HFFc6 (cell line): ENCODE results near the gene DCLK1. TPM values are rescaled to one million over a fixed set of nuclear protein-coding genes. Genes with fewer than 3 reads are reported as not detected.

ENCODE experiments used
- DNase-seq: peaks from one replicate; pipeline ENCODE4 v3.0.0-alpha.2; 2018
- H3K27ac Mint-ChIP-seq: 2 replicates; pipeline ENCODE4 v1.8.0; 2020; ENCODE audit warnings: mild to moderate bottlenecking, mixed read lengths
- H3K27me3 Mint-ChIP-seq: 2 replicates; pipeline ENCODE4 v1.8.0; 2021; ENCODE audit warnings: mild to moderate bottlenecking, moderate library complexity, mixed read lengths; ENCODE audit not compliant: insufficient read depth
- H3K36me3 Mint-ChIP-seq: 2 replicates; pipeline ENCODE4 v1.8.0; 2021; ENCODE audit warnings: low read depth, mixed read lengths
- H3K4me1 Mint-ChIP-seq: 2 replicates; pipeline ENCODE4 v1.8.0; 2020; ENCODE audit warnings: low read depth, mixed read lengths
- H3K4me3 Mint-ChIP-seq: 2 replicates; pipeline ENCODE4 v1.8.0; 2020; ENCODE audit warnings: mild to moderate bottlenecking, moderate library complexity, mixed read lengths
- H3K9me3 Mint-ChIP-seq: 2 replicates; pipeline ENCODE4 v1.8.0; 2020; ENCODE audit warnings: mild to moderate bottlenecking, mixed read lengths
- CTCF ChIP-seq: fragments of 200-600 bp; sonication (generic); IDR thresholded peaks from 2 replicates; pipeline ENCODE4 v1.5.0; 2021; ENCODE audit warnings: antibody characterized with exemption, mild to moderate bottlenecking
- total RNA-seq, 6 experiments: library from RNA; stranded (reverse); fragmentation: NEBNext Ultra II Directional; extraction: Animal tissue kit (Norgen Biotek cat#: 25700); gene quantifications; 2 replicates in 1 of 6; 3 replicates in 5 of 6; pipeline ENCODE4 v1.2.3, GENCODE V29; 2021

DCLK1 gene
- total RNA-seq, 6 experiments from 2014 or later = not detected

- no peak for TF ChIP-seq CTCF
- Mint-ChIP-seq H3K4me3 (no peak overlapping the region), H3K36me3 (no peaks in the 10 kb centered on the region), H3K27me3 (no peaks in the 10 kb centered on the region), H3K4me1 (no peaks in the 10 kb centered on the region), H3K27ac (no peak overlapping the region), H3K9me3 (peaks cover 10% of the 10 kb centered on the region)
- DNase-seq = no peak
Observed at GRCh38 chr13:36054041-36054440, 77.1 kb downstream of the DCLK1 start.

GRCh38 chr13:36051082-36051481 lies 80.1 kb downstream of the DCLK1 start:
- no peak for TF ChIP-seq CTCF
- DNase-seq = no peak
- no peaks in the 10 kb centered on the region for H3K27me3 Mint-ChIP-seq

GRCh38 chr13:36046672-36047071 lies 84.5 kb downstream of the DCLK1 start:
- Mint-ChIP-seq H3K4me1 (no peaks in the 10 kb centered on the region), H3K27ac (no peak overlapping the region), H3K27me3 (no peaks in the 10 kb centered on the region), H3K4me3 (no peak overlapping the region), H3K36me3 (no peaks in the 10 kb centered on the region), H3K9me3 (no peaks in the 10 kb centered on the region; the same call in 1 of the 2 replicates)
- no peak for TF ChIP-seq CTCF
- DNase-seq = no peak

More at GRCh38 chr13:36051082-36051481, 80.1 kb downstream of the DCLK1 start:
- H3K4me1 Mint-ChIP-seq = no peaks in the 10 kb centered on the region
- no peak overlapping the region for H3K27ac Mint-ChIP-seq
- H3K9me3 Mint-ChIP-seq = no peaks in the 10 kb centered on the region; the same call in 1 of the 2 replicates
- H3K4me3 Mint-ChIP-seq = no peak overlapping the region
- H3K36me3 Mint-ChIP-seq = no peaks in the 10 kb centered on the region

GRCh38 chr13:36038785-36039555 lies 92.2 kb downstream of the DCLK1 start:
- Mint-ChIP-seq H3K27ac (no peak overlapping the region), H3K4me1 (no peaks in the 10 kb centered on the region), H3K27me3 (no peaks in the 10 kb centered on the region), H3K9me3 (no peaks in the 10 kb centered on the region; the same call in 1 of the 2 replicates), H3K4me3 (no peak overlapping the region), H3K36me3 (no peaks in the 10 kb centered on the region)
- DNase-seq = no peak
- no peak for TF ChIP-seq CTCF

GRCh38 chr13:36033035-36033434 lies 98.1 kb downstream of the DCLK1 start:
- DNase-seq = no peak
- H3K36me3 Mint-ChIP-seq = no peaks in the 10 kb centered on the region
- no peak for TF ChIP-seq CTCF

More at GRCh38 chr13:36033035-36033434, 98.1 kb downstream of the DCLK1 start:
- no peaks in the 10 kb centered on the region for H3K4me1 Mint-ChIP-seq
- no peak overlapping the region for H3K4me3 Mint-ChIP-seq
- H3K27me3 Mint-ChIP-seq = no peaks in the 10 kb centered on the region
- peaks cover 17% of the 10 kb centered on the region for H3K9me3 Mint-ChIP-seq
- no peak overlapping the region for H3K27ac Mint-ChIP-seq
